Parathyroid adenoma (tissue), 2 donors: ENCODE measurements around the gene MAD1L1.

ENCODE experiments used
- H2AFZ ChIP-seq: fragments of 300-600 bp; sonication (generic); one replicate; pipeline ENCODE4 v1.7.0; 2017; ENCODE audit warnings: antibody characterized with exemption, mild to moderate bottlenecking
- H3K27ac ChIP-seq: fragments of 300-600 bp; sonication (generic); one replicate; pipeline ENCODE4 v1.7.0; 2017
- H3K27me3 ChIP-seq: fragments of 300-600 bp; sonication (generic); one replicate; pipeline ENCODE4 v1.7.0; 2017; ENCODE audit warnings: low read length; ENCODE audit not compliant: control insufficient read depth, insufficient read depth
- H3K36me3 ChIP-seq: fragments of 300-600 bp; sonication (generic); one replicate; pipeline ENCODE4 v1.7.0; 2017; ENCODE audit warnings: low read length; ENCODE audit not compliant: control insufficient read depth, insufficient read depth
- H3K4me1 ChIP-seq: fragments of 300-600 bp; sonication (generic); one replicate; pipeline ENCODE4 v1.7.0; 2017; ENCODE audit warnings: control low read depth
- H3K4me2 ChIP-seq: fragments of 300-600 bp; sonication (generic); one replicate; pipeline ENCODE4 v1.7.0; 2017; ENCODE audit warnings: low read length
- H3K4me3 ChIP-seq: fragments of 300-600 bp; sonication (generic); one replicate; pipeline ENCODE4 v1.7.0; 2017; ENCODE audit warnings: low read depth, low read length
- H3K79me2 ChIP-seq: fragments of 300-600 bp; sonication (generic); one replicate; pipeline ENCODE4 v1.7.0; 2017; ENCODE audit warnings: control low read depth
- H3K9ac ChIP-seq: fragments of 300-600 bp; sonication (generic); one replicate; pipeline ENCODE4 v1.7.0; 2017; ENCODE audit warnings: mild to moderate bottlenecking
- H3K9me3 ChIP-seq: fragments of 300-600 bp; sonication (generic); one replicate; pipeline ENCODE4 v1.7.0; 2017; ENCODE audit warnings: low read length; ENCODE audit not compliant: control insufficient read depth
- TF ChIP-seq, protein P1 (sequence below): fragments of 300-600 bp; sonication (generic); IDR thresholded peaks from one replicate; pipeline ENCODE4 v1.7.0; 2017; ENCODE audit warnings: antibody characterized with exemption, mild to moderate bottlenecking
- donor health status: primary hyperparathyroidism.

The MAD1L1 gene

DNA sequence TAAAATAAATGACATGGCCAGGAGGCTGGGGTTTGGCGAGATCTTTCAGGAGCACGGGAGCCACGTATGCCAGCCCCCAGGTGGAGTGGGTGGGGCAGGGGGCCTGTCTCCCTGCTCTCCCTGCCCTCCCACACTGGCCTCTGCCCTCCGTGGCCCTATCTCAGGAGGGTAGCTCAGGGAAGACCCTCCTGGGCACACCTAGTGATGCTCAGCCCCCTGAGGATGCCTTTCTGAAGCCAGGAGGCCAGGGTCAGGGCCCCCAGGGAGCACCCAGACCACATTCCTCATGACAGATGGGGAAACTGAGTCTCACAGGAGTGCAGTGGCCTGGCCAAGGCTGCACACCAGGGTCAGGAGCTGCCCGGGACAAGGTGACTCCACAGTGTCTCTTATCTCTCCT, 339.3 kb downstream of the MAD1L1 start:
- Histone ChIP-seq H3K9ac (no peak overlapping the region), H3K4me1 (no peaks in the 10 kb centered on the region), H3K4me2 (no peak overlapping the region), H2AFZ (no peak overlapping the region), H3K9me3 (no peaks in the 10 kb centered on the region), H3K4me3 (no peak overlapping the region), H3K27ac (no peak overlapping the region), H3K79me2 (no peaks in the 10 kb centered on the region), H3K27me3 (no peaks in the 10 kb centered on the region), H3K36me3 (no peaks in the 10 kb centered on the region)
- TF ChIP-seq, protein P1, sequence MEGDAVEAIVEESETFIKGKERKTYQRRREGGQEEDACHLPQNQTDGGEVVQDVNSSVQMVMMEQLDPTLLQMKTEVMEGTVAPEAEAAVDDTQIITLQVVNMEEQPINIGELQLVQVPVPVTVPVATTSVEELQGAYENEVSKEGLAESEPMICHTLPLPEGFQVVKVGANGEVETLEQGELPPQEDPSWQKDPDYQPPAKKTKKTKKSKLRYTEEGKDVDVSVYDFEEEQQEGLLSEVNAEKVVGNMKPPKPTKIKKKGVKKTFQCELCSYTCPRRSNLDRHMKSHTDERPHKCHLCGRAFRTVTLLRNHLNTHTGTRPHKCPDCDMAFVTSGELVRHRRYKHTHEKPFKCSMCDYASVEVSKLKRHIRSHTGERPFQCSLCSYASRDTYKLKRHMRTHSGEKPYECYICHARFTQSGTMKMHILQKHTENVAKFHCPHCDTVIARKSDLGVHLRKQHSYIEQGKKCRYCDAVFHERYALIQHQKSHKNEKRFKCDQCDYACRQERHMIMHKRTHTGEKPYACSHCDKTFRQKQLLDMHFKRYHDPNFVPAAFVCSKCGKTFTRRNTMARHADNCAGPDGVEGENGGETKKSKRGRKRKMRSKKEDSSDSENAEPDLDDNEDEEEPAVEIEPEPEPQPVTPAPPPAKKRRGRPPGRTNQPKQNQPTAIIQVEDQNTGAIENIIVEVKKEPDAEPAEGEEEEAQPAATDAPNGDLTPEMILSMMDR = no peak

DNA sequence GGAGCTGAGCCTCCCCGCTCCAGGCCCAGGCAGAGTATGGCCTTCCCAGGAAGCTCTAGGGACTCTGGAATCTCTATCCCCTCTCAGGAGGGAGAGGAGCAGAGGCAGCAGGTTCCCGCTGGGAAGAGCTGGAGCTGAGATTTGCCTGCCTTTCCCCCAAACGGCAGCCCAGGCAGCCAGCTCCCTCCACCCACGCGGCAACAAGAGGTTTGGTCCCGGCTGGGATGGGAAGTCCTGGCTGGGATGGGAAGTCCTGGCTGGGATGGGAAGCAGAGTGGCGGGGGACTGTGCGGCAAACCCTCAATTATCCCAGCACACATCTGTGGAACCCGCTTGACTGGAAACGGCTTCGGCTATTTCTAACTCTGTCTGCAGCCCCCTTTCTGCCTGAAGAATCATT, 339.7 kb downstream of the MAD1L1 start:
- Histone ChIP-seq H3K4me3 (no peak overlapping the region), H3K4me2 (no peak overlapping the region), H3K9ac (no peak overlapping the region), H3K27ac (no peak overlapping the region), H2AFZ (no peak overlapping the region), H3K4me1 (no peaks in the 10 kb centered on the region), H3K79me2 (no peaks in the 10 kb centered on the region), H3K36me3 (no peaks in the 10 kb centered on the region), H3K9me3 (no peaks in the 10 kb centered on the region), H3K27me3 (no peaks in the 10 kb centered on the region)
- TF ChIP-seq, protein P1 = no peak

DNA sequence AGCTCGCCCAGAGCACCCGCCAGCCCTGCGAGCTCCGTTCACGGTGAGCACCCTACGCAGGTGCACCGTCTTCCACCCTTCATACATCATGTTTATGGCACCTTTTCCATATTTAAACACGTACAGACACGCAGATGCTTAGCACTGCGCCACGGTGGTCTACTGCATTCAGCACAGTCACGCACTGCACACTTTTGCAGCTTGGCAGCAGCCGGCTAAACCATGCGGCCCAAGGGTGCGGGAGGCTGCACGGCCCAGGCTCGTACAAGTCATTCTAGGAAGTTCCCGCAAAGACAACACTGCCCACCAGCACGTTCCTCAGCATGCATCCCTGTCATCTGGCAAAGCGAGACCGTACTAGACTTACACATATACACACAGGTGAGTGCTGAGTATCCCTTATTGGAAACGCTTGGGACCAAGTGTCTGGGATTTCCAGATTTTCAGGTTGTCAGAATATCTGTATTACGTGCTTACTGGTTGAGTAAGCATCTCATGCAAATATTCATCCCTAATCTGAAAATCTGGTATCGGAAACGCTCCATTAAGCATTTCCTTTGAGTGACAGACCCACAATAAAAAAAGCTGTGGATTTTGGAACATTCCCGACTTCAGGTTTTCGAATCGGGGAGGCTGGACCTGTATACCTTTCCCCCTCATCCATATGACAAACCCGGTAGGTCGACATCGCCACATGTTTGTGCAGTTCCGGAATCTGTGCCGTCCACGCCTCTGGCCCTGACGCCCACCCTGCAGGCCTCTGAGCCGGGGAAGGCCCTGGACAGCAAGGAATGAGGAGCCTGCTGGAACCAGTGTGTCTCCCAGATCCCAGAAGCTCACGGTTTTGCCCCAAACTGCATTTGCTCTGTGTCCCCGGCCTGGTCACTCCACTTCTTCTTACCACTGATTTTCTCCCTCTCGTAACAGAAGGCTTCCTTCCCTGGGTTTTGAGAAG, 340.5 kb downstream of the MAD1L1 start:
- H3K9ac ChIP-seq = no peak overlapping the region
- no peak overlapping the region for H3K4me2 ChIP-seq
- H3K9me3 ChIP-seq = no peaks in the 10 kb centered on the region
- TF ChIP-seq, protein P1 = no peak
- H3K4me1 ChIP-seq = no peaks in the 10 kb centered on the region
- H3K36me3 ChIP-seq = no peaks in the 10 kb centered on the region
- H3K4me3 ChIP-seq = no peak overlapping the region
- H3K79me2 ChIP-seq = no peaks in the 10 kb centered on the region
- no peak overlapping the region for H3K27ac ChIP-seq
- no peak overlapping the region for H2AFZ ChIP-seq
- no peaks in the 10 kb centered on the region for H3K27me3 ChIP-seq

DNA sequence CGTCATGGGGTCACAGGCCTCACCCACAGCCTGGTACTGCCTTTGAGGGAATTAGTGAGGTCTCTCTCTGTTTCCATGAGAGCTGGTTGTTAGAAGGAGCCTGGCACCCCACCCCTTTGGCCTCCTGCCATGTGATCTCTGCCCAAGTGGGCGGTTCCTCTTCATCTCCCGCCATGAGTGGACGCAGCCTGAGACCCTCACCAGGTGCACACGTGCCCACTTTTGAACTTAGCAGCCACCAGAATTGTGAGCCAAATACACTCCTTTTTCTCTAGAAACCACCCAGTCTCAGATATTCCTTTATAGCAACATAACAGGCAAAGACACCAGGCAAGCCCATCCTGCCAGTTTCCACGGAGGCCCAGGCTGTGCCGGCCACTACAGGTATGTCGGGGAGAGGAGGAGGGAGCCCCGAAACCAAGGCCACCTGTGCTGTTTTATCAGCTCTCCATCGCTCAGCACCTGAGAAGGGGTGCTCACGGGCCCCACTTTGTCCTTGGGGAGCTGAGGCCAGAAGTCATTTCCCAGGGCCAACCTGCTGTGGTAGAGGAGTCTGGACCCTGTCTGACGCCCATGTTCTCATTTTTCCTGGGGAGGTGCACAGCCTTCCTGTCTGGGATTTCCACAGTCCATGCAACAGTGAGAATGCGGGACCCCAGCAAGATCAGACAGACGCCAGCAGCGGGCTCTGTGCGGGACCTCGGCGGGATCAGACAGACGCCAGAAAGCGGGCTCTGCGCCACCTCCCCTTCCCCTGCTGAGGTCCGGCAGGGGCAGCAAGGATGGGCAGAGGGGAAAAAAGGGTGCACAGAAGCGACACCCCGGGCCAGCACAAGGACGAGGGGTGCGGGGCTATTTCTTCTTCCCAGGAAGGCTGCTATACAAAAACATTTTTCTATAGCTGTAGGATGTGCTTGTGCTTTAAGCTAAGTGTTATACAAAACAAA, 342.2 kb downstream of the MAD1L1 start:
- Histone ChIP-seq H3K27me3 (no peaks in the 10 kb centered on the region), H3K27ac (no peak overlapping the region), H3K36me3 (no peaks in the 10 kb centered on the region), H2AFZ (no peak overlapping the region), H3K4me2 (no peak overlapping the region), H3K9ac (no peak overlapping the region), H3K9me3 (no peaks in the 10 kb centered on the region), H3K4me1 (no peaks in the 10 kb centered on the region), H3K4me3 (no peak overlapping the region), H3K79me2 (no peaks in the 10 kb centered on the region)
- TF ChIP-seq, protein P1 = no peak
